HEK293T (cell line): ENCODE measurements around the gene HEG1.

Experiments
- FOXA1 ChIP-seq: fragments of 450-650 bp; IDR thresholded peaks from 2 replicates; pipeline ENCODE4 v1.6.1; 2016; ENCODE audit warnings: mild to moderate bottlenecking
- FOXK2 ChIP-seq: fragments of 450-650 bp; IDR thresholded peaks from 2 replicates; pipeline ENCODE4 v1.6.1; 2016; ENCODE audit warnings: mild to moderate bottlenecking
- FOXM1 ChIP-seq: fragments of 450-650 bp; IDR thresholded peaks from 2 replicates; pipeline ENCODE4 v1.6.1; 2017; ENCODE audit warnings: mild to moderate bottlenecking, borderline replicate concordance
- HDGF ChIP-seq: fragments of 450-650 bp; IDR thresholded peaks from 2 replicates; pipeline ENCODE4 v1.6.1; 2017; ENCODE audit warnings: antibody characterized with exemption, borderline replicate concordance
- PKNOX1 ChIP-seq: fragments of 450-650 bp; IDR thresholded peaks from 2 replicates; pipeline ENCODE4 v1.6.1; 2016
- SUZ12 ChIP-seq: fragments of 450-650 bp; IDR thresholded peaks from 2 replicates; pipeline ENCODE4 v1.6.1; 2016; ENCODE audit warnings: mild to moderate bottlenecking
- TARDBP ChIP-seq: fragments of 450-650 bp; IDR thresholded peaks from 2 replicates; pipeline ENCODE4 v1.6.1; 2016
- ZNF384 ChIP-seq: fragments of 450-650 bp; IDR thresholded peaks from 2 replicates; pipeline ENCODE4 v1.6.1; 2016

GRCh38 chr3:125085166-125085565 lies 29.4 kb upstream of the HEG1 start:
- TF ChIP-seq FOXM1 (no peak), ZNF384 (no peak), FOXA1 (no peak), HDGF (no peak), SUZ12 (no peak), PKNOX1 (no peak), TARDBP (no peak), FOXK2 (no peak)
